Ammon's horn (tissue), 1 donor: ENCODE measurements around the gene PARG.
"Not testable (repeated sequence)": the region's sequence is repeated elsewhere in the genome, so short reads cannot be mapped to it uniquely, and the experiment has no call there.

Source experiments
- DNase-seq: peaks from one replicate; pipeline ENCODE4 v3.0.0-alpha.2; 2016; ENCODE audit warnings: low spot score

The PARG gene

GRCh38 chr10:49941447-49942338 is at the start of gene PARG, which contains the start of gene TIMM23B:
TSS of gene PARG (minus strand) at chr10:49942027. CDS start at chr10:49941725, 302 bp downstream.
TSS of gene TIMM23B (plus strand) at chr10:49942053. CDS start at chr10:49942195, 142 bp downstream.
- peak; percentile 74 for DNase-seq

GRCh38 chr10:49988376-49988775 is 46.5 kb upstream of the PARG start, which contains the start of gene AGAP6:
TSS of gene AGAP6 (plus strand) at chr10:49988406. CDS start at chr10:49988716, 310 bp downstream.
- DNase-seq = not testable (repeated sequence)

- not testable (repeated sequence) for DNase-seq
These were observed 45.4 kb upstream of the PARG start for GRCh38 chr10:49987207-49987606.

GRCh38 chr10:49977756-49978155 is 35.9 kb upstream of the PARG start:
- not testable (repeated sequence) for DNase-seq

GRCh38 chr10:49972094-49972493 is 30.3 kb upstream of the PARG start:
- not testable (repeated sequence) for DNase-seq

- not testable (repeated sequence) for DNase-seq
These were observed 29.6 kb upstream of the PARG start for GRCh38 chr10:49971466-49971865.

GRCh38 chr10:49970331-49970857 is 28.6 kb upstream of the PARG start:
- DNase-seq = not testable (repeated sequence)

GRCh38 chr10:49953122-49953521 is 11.3 kb upstream of the PARG start:
- not testable (repeated sequence) for DNase-seq

GRCh38 chr10:49952006-49952405 is 10.2 kb upstream of the PARG start:
- not testable (repeated sequence) for DNase-seq

DNA sequence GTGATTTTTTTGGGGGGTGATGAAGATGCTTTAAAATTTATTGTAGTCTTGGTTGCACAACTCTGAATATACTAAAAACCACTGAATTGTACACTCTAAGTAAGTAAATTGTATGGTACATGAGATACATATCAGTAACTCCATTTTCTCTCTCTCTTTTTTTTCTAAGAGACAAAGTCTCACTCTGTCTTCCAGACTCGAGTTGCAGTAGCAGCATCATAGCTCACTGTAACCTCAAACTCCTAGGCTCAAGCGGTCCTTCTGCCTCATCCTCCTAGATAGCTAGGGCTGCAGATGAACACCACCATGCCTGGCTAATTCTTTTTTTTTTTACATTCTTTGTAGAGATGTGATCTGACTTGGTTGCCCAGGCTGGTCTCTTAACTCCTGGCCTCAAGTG is 6.9 kb upstream of the PARG start:
- DNase-seq = not testable (repeated sequence)

DNA sequence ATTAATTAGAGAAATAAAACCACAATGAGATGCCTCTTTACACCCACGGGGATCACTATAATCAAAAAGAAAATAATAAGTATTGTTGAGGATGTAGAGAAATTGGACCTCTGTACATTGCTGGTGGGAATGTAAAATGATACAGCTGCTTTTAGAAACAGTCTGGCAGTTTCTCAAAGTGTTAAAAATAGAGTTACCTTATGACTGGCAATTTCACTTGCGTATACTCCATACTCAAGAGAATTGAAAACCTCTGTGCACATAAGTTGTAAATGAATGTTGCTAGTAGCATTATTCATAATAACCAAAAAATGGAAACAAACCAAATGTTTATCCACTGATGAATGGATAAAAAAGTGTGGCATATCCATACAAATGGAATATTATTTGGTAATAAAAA is 6.3 kb upstream of the PARG start:
- not testable (repeated sequence) for DNase-seq

GRCh38 chr10:49943607-49944006 is 1.8 kb upstream of the PARG start:
- DNase-seq = not testable (repeated sequence)

GRCh38 chr10:49942339-49942705 is 495 bp upstream of the PARG start:
- not testable (repeated sequence) for DNase-seq

DNA sequence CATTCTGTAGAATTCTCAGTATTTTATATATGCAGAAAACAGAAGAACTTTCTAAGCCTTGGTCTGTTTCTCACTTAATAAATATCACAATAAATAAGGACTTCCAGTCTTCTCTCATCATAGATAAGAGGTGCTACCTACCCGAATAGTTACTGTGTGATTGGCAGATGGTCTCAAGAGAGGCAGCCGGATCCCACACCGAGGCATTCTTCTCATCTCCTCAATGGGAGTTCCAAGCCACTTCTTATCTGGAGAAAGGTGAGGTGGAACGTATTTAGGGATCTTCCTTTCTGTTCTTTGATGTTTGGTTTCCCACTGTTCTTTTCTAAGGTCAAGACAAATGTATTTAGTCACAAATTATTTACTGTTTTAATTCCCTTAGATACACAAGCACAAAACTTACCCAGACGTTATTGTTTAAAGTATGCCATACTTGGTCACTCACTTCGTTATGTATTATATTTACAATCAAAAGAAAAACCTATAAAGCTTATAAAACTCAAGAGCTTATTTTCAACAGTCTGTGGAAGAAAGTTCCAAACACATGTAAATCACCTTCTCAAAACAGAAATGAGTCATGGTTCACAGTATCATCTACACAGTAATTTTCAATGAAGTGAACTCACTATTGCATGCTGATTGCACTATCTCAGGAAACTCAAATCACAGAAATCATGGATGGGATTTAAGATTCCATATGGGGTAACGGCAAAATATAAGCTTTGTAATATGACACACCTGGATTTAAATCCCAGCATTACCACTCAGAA is 9.7 kb downstream of the PARG start:
- not testable (repeated sequence) for DNase-seq

- DNase-seq = not testable (repeated sequence)
These were observed 10.6 kb downstream of the PARG start for GRCh38 chr10:49931276-49931675.

DNA sequence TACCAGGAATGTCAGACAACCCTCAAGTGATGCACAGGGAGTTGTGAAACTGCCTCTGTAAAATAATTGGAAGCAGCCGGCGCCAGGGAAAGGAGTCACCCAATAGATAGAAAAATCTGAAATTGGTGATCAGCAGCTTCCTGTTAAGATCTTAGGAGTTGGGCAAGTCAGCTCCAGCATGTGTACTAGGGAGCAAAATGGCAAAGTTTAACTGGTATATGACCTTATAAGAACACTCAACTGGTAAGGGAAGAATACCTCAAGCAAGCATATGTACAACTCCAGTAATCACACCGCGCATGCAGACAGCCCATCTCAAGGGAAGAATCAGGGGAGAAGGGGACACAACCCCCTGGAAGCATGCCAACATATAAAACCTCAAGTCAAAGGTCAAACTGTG is 18.3 kb downstream of the PARG start:
- not testable (repeated sequence) for DNase-seq

- DNase-seq = not testable (repeated sequence)
These were observed 19.8 kb downstream of the PARG start for GRCh38 chr10:49922041-49922440.

DNA sequence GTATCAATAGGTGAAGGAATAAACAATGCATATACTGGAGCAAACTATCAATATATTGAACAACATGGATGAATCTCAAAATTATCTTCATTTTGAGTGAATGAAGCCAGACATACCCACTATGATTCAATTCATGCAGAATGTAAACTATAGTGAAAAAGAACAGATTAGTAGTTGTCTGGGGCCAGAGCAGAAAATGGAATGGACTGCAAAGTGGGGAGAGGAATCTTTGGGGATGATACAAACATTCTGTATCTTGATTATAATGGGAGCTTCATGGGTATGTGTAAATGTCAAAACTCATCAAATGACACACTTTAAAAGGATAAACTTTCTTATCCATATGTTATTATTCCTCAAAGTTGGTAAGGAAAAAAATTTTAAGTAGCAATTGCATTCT is 23.9 kb downstream of the PARG start:
- DNase-seq = not testable (repeated sequence)

- not testable (repeated sequence) for DNase-seq
These were observed 25.4 kb downstream of the PARG start for GRCh38 chr10:49916451-49916850.

- DNase-seq = not testable (repeated sequence)
These were observed 31.5 kb downstream of the PARG start for GRCh38 chr10:49910295-49910694.

DNA sequence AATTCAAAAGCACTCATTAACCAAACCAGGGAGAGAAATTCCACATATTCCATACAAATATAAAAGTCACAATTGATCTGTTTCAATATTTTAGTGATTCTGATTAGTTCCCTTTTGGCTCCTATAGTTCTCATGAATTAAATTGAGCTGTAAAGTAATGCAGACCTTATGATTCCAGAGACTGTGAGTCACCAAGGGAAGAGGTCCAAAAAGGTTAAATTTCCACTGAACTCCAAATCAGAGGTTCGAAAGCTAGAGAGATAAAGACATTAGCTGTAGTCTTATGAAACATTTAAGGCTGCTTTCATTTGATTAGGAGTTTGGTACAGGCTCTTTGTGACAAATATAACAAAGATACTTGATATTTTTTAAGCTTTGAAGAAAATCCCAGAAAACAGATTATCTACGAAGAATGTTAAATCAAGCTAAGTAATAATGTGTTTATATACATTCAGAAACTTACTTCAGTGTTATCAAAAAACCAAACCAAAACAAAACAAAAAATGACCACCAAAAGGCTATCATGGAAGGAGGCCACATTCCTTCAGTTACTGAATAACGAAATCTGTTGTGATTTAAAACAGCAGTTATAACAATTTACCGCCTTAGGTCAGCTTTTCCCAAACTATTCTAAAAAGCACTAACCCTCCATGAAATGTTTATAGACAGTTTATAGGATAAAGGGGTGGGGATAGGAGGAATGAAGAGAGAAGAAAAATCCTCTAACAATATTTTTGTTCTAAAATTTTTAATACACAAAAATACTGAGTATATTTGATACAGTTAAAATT is 33.3 kb downstream of the PARG start:
- DNase-seq = not testable (repeated sequence)
